Endothelial cell of umbilical vein (primary cell): ENCODE data around the gene TADA2A. TPM values are rescaled to one million over a fixed set of nuclear protein-coding genes. Genes with fewer than 3 reads are reported as not detected.

Experiments used
- BruUV-seq: library from RNA; stranded (reverse); fragments of 400-500 nt; replicated peaks from 2 replicates; lab custom pipeline; 2021; lab: Mats Ljungman, UMichigan
- CTCF ChIA-PET: fragments of 300-600, 350-600 bp; sonication (Branson Sonifier 250); formaldehyde crosslinking; loops from one replicate; lab custom pipeline; 2021; ENCODE audit warnings: antibody characterized with exemption, inconsistent platforms; lab: Charles Lee
- POLR2A ChIA-PET: fragments of 300-600, 350-600 bp; sonication (Branson Sonifier 250); formaldehyde crosslinking; loops from one replicate; lab custom pipeline; 2021; ENCODE audit warnings: antibody characterized with exemption, inconsistent platforms; lab: Charles Lee
- DNase-seq: peaks from one replicate; pipeline ENCODE4 v3.0.0-alpha.2; 2011; ENCODE audit warnings: low read depth, low spot score
- FAIRE-seq: peaks from 2 replicates; lab custom pipeline; 2011; peaks lifted over from hg19 to GRCh38; lab: Jason Lieb, UNC
- H2AFZ ChIP-seq: 2 replicates; pipeline ENCODE4 v1.6.0; 2012; ENCODE audit warnings: low read depth, low read length, control low read depth, inconsistent platforms
- H3K27ac ChIP-seq: 2 replicates; pipeline ENCODE4 v1.5.1; 2011; ENCODE audit warnings: low read depth, mild to moderate bottlenecking, control low read depth, low read length, moderate library complexity; ENCODE audit not compliant: insufficient read depth
- H3K27me3 ChIP-seq, 2 experiments: 2 replicates each; pipeline versions ENCODE4 v1.6.0 to v1.6.1; 2011; ENCODE audit warnings: low read length in 2 of 2, mixed read lengths in 1 of 2; ENCODE audit not compliant: control insufficient read depth in 2 of 2, insufficient read depth in 2 of 2
- H3K36me3 ChIP-seq, 2 experiments: 2 replicates in 1 of 2; 3 replicates in 1 of 2; pipeline ENCODE4 v1.5.1; 2011; ENCODE audit warnings: low read length in 2 of 2, mild to moderate bottlenecking in 1 of 2, moderate library complexity in 1 of 2; ENCODE audit not compliant: control insufficient read depth in 2 of 2, insufficient read depth in 2 of 2; ENCODE audit errors: extremely low read depth in 1 of 2
- H3K4me1 ChIP-seq: 3 replicates; pipeline ENCODE4 v1.5.1; 2011; ENCODE audit warnings: mild to moderate bottlenecking, low read length; ENCODE audit not compliant: control insufficient read depth, insufficient read depth; ENCODE audit errors: extremely low read depth
- H3K4me2 ChIP-seq: 2 replicates; pipeline ENCODE4 v1.6.1; 2011; ENCODE audit warnings: low read length, control low read depth, mixed read lengths; ENCODE audit not compliant: insufficient read depth
- H3K4me3 ChIP-seq, 3 experiments: fragments of 200-600 bp in 1 of 3; sonication (generic), shearing (Covaris generic) in 1 of 3; replicated peaks in 1 of 3; 2 replicates each; pipeline ENCODE4 v1.5.1; 2011 to 2016; ENCODE audit warnings: control low read depth in 3 of 3, low read length in 3 of 3, mild to moderate bottlenecking in 2 of 3, inconsistent platforms in 1 of 3, low read depth in 1 of 3, moderate library complexity in 1 of 3; ENCODE audit not compliant: insufficient read depth in 1 of 3
- H3K79me2 ChIP-seq: 2 replicates; pipeline ENCODE4 v1.6.0; 2012; ENCODE audit warnings: low read length, inconsistent platforms; ENCODE audit not compliant: control insufficient read depth, insufficient read depth
- H3K9ac ChIP-seq: replicated peaks from 2 replicates; pipeline ENCODE3; 2011; ENCODE audit warnings: low read length, control low read depth; ENCODE audit not compliant: insufficient read depth; ENCODE audit errors: extremely low read depth
- H3K9me1 ChIP-seq: replicated peaks from 3 replicates; pipeline ENCODE4 v1.6.0; 2011; ENCODE audit warnings: mild to moderate bottlenecking, low read length; ENCODE audit not compliant: control insufficient read depth, insufficient read depth; ENCODE audit errors: extremely low read depth
- H3K9me3 ChIP-seq: replicated peaks from 2 replicates; pipeline ENCODE4 v1.5.1; 2012; ENCODE audit warnings: low read length, inconsistent platforms; ENCODE audit not compliant: control insufficient read depth, insufficient read depth
- H4K20me1 ChIP-seq: replicated peaks from 2 replicates; pipeline ENCODE3; 2011; ENCODE audit warnings: mild to moderate bottlenecking, low read length; ENCODE audit not compliant: control insufficient read depth, insufficient read depth; ENCODE audit errors: extremely low read depth
- EZH2 ChIP-seq: IDR thresholded peaks from 2 replicates; pipeline ENCODE4 v1.6.1; 2012; ENCODE audit warnings: borderline replicate concordance, low read depth, mild to moderate bottlenecking, moderate library complexity, low read length, inconsistent platforms; ENCODE audit not compliant: severe bottlenecking
- FOS ChIP-seq: IDR thresholded peaks from 2 replicates; pipeline ENCODE4 v1.6.1; 2011; ENCODE audit warnings: mild to moderate bottlenecking, low read length, moderate library complexity, borderline replicate concordance; ENCODE audit not compliant: insufficient read depth
- GATA2 ChIP-seq: IDR thresholded peaks from 2 replicates; pipeline ENCODE4 v1.7.0; 2011; ENCODE audit warnings: low read depth, mild to moderate bottlenecking, moderate library complexity, mixed read lengths, low read length; ENCODE audit not compliant: insufficient read length, insufficient read depth
- JUN ChIP-seq: IDR thresholded peaks from 2 replicates; pipeline ENCODE4 v1.6.1; 2011; ENCODE audit warnings: borderline replicate concordance, low read depth; ENCODE audit not compliant: insufficient read length, insufficient read depth
- MYC ChIP-seq: IDR thresholded peaks from one replicate; pipeline ENCODE4 v1.6.1; 2011; ENCODE audit warnings: mild to moderate bottlenecking, low read depth, low read length
- POLR2A ChIP-seq: IDR thresholded peaks from 2 replicates; pipeline ENCODE4 v1.6.1; 2012; ENCODE audit warnings: low read depth, mild to moderate bottlenecking, control low read depth, low read length
- POLR2AphosphoS5 ChIP-seq: IDR thresholded peaks from 2 replicates; pipeline ENCODE4 v1.6.1; 2012; ENCODE audit warnings: low read depth, mild to moderate bottlenecking, control low read depth, low read length, moderate library complexity; ENCODE audit not compliant: insufficient read depth
- dilution Hi-C: fragments of 300-500 bp; cut with MboI; formaldehyde crosslinking; loops from one replicate; pipeline ENCODE4 v1.15.0; 2019; ENCODE audit warnings: low sequenced_read_pairs; ENCODE audit not compliant: extremely low pct_ligation_motif_present
- intact Hi-C: fragments of 100-400 bp; cut with micrococcal nuclease; formaldehyde crosslinking; loops from one replicate; pipeline ENCODE4 v1.10.0; 2022
- polyA plus RNA-seq, 4 experiments: library from polyadenylated mRNA; depleted of rRNA in 3 of 4; stranded (reverse) in 3 of 4; unstranded in 1 of 4; fragments of >200 nt; gene quantifications; 2 replicates each; pipeline versions ENCODE4 v1.2.1 to v1.2.3, GENCODE V29; 2011 to 2012; ENCODE audit warnings: missing spikeins in 1 of 4
- total RNA-seq: library from RNA; stranded (reverse); gene quantifications from 2 replicates; pipeline ENCODE4 v1.2.3, GENCODE V29; 2021
- TF ChIP-seq, protein P1 (sequence below): IDR thresholded peaks from 2 replicates; pipeline ENCODE4 v1.6.1; 2011; ENCODE audit not compliant: insufficient read depth, insufficient read length
- TF ChIP-seq, protein P2 (sequence below), 2 donors: IDR thresholded peaks; 1 replicate in 1 of 2; 2 replicates in 1 of 2; pipeline ENCODE4 v1.5.1; 2011; ENCODE audit warnings: low read length in 2 of 2, mild to moderate bottlenecking in 2 of 2, moderate library complexity in 2 of 2, control low read depth in 1 of 2, inconsistent platforms in 1 of 2, low read depth in 1 of 2; ENCODE audit not compliant: insufficient read depth in 1 of 2; ENCODE audit errors: extremely low read depth in 1 of 2

The TADA2A gene
- total and polyA plus RNA-seq, 2 donors (not counting 3 experiments of a cell fraction or from before 2014, with no cell fraction given): 9.9 to 22.4 TPM

DNA sequence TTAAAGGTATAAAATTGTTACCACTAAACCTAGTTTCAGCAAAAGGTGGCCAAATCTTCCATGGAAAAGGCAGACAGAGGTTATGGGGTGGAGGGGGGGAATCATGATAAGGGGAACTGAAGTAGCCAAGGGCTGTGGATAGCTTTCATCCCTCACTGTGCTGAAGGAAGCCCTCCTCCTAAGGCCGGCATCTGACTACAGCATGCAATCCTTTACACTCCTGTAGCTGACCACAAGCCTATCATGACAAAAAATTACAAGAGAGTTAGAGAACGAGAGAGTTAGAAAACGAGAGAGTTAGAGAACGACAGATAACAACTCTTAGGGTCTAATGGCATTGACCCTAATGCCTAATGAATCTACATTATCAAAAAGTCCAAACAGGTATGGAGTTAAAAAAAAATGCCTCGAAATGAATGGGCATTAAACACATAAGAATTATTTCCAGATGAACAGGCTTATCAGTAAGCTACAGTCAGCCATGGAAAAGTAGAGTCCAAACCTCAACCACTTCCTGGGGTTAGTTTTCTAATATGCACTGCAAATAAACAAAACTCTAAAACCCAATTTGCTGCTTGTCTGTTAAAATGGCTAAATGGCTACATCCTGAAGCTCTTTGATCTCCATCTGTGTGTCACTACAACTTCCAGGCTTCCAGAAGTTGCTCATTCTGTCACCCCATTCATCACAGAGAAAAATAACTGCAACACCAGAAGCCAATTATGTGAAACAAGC lies 112.7 kb downstream of the TADA2A start:
- Histone ChIP-seq H2AFZ (no peak overlapping the region), H3K79me2 (no peaks in the 10 kb centered on the region), H3K36me3 (peaks cover 14 to 18% of the 10 kb centered on the region in 2 experiments), H3K9me3 (no peaks in the 10 kb centered on the region), H3K9ac (no peak overlapping the region), H3K27me3 (no peaks in the 10 kb centered on the region), H3K4me1 (no peaks in the 10 kb centered on the region), H3K4me2 (no peak overlapping the region), H3K27ac (no peak overlapping the region), H3K9me1 (no peaks in the 10 kb centered on the region), H3K4me3 (no peak overlapping the region), H4K20me1 (no peaks in the 10 kb centered on the region)
- FAIRE-seq (no peak), DNase-seq (no peak)
- CTCF ChIA-PET: interaction anchor here (1.2 to 1.3 kb wide), 2 partner anchors 8 to 146 kb away, joined by 6 read pairs; no protein-coding TSS in a partner anchor
- BruUV-seq: no TSS peak
- intact Hi-C loops (no loop called here), dilution Hi-C loops (no loop called here)
- POLR2A ChIA-PET: no interaction called here
- TF ChIP-seq, protein P1, sequence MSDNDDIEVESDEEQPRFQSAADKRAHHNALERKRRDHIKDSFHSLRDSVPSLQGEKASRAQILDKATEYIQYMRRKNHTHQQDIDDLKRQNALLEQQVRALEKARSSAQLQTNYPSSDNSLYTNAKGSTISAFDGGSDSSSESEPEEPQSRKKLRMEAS: no peak
- TF ChIP-seq, protein P2, sequence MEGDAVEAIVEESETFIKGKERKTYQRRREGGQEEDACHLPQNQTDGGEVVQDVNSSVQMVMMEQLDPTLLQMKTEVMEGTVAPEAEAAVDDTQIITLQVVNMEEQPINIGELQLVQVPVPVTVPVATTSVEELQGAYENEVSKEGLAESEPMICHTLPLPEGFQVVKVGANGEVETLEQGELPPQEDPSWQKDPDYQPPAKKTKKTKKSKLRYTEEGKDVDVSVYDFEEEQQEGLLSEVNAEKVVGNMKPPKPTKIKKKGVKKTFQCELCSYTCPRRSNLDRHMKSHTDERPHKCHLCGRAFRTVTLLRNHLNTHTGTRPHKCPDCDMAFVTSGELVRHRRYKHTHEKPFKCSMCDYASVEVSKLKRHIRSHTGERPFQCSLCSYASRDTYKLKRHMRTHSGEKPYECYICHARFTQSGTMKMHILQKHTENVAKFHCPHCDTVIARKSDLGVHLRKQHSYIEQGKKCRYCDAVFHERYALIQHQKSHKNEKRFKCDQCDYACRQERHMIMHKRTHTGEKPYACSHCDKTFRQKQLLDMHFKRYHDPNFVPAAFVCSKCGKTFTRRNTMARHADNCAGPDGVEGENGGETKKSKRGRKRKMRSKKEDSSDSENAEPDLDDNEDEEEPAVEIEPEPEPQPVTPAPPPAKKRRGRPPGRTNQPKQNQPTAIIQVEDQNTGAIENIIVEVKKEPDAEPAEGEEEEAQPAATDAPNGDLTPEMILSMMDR (IDR thresholded peaks at IDR 0.05; ENCODE audit: extremely low read depth in 1 of 2, insufficient read depth in 1 of 2, low read depth in 1 of 2, low read length in 2 of 2): no peak
- TF ChIP-seq EZH2 (no peak), MYC (no peak), GATA2 (no peak), JUN (no peak), POLR2A (no peak), FOS (no peak), POLR2AphosphoS5 (no peak)
